M059J (cell line): ENCODE measurements around the gene NADK2. TPM values are rescaled to one million over a fixed set of nuclear protein-coding genes. Genes with fewer than 3 reads are reported as not detected.
"Not testable (repeated sequence)": the region's sequence is repeated elsewhere in the genome, so short reads cannot be mapped to it uniquely, and the experiment has no call there.

Source experiments
- DNase-seq: peaks from one replicate; pipeline ENCODE4 v3.0.0-alpha.2; 2012; ENCODE audit warnings: low read depth
- total RNA-seq: library from RNA; depleted of rRNA; stranded (reverse); fragments of >200 nt; shearing (Covaris generic); gene quantifications from 2 replicates; pipeline ENCODE4 v1.2.3, GENCODE V29; 2014; rRNA removed

NADK2 gene, protein sequence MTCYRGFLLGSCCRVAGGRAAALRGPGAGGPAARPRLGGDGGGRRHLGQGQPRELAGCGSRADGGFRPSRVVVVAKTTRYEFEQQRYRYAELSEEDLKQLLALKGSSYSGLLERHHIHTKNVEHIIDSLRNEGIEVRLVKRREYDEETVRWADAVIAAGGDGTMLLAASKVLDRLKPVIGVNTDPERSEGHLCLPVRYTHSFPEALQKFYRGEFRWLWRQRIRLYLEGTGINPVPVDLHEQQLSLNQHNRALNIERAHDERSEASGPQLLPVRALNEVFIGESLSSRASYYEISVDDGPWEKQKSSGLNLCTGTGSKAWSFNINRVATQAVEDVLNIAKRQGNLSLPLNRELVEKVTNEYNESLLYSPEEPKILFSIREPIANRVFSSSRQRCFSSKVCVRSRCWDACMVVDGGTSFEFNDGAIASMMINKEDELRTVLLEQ
- total RNA-seq, result 26.1 and 36.4 TPM in 2 replicates

DNA sequence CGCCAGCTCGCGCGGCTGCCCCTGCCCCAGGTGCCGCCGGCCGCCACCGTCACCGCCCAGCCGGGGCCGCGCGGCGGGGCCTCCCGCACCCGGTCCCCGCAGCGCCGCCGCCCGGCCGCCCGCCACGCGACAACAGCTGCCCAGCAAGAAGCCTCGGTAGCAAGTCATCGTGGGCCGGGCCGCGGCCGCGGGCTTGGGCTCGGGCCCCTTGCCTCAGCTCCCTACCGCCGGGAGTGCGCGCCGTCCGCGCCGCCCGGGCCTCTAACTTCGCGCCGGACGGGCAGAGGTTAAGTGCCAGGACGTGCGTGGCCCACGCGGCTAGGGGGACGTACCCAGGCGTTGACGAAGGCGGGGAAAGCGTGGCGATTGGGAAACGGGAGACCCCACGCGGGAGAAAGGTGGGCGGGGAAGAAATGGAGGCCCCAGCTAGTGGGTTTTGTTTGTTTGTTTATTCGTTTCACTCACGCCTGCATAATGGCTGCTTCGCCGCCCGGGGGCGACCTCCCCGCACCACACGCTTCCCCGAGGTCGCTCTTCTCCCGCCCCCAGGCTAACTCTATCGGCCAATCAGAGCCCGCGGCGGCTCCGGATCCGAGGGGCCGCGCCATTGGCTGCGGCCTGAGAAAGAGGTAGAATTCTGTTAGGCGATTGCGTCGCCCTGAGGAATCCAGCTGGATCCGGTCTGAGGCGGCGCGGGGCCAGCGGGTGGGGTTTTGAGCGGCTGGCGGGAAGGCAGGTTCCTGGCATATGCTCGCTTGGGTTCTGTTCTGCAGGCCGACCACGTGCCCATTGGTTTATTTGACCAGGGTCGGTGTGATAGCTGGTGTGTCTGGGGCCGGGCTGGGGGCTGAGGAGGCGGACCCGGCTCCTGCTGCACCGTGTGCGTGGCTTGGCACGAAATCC lies at the start of gene NADK2:
Gene NADK2, minus strand, starts transcription at position 295 of the 903 bp plus-strand sequence. Its CDS starts 127 bp downstream, at position 168.
- DNase-seq, result peak; percentile 98

DNA sequence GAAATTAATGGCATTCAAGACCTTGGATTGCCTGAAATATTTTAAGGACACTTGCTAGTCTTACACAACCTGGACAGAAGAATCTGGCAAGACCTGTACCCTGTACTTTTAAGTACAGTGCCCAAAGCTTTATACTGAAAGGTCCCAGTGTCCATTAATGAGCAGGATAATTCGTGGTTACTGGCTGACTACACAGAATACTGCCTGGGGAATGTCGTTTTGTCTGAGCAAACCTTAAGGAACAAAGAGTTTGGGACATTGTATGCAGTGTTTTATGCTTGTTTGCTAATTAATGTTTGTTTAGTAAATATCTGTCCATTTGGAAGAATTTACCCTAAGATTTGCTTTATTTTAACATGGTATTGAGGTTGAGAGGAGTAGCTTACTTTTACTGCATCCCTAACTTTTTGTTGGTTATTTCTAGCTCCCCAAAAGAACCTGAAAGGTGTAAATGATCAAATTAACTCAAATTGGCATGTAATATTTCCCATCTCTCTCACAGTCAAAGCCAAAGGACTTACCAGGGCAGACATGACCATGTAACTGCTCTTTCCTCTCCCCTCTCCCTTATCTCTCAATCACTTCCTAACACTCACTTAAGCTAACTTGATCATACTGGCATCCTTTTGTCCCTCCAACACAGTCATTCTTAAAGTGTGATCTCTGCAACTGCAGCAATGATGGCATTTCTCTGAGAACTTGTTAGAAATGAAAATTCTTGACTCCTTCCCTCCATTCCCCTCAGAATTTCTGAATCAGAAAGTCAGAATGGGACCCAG lies 44.3 kb upstream of the NADK2 start:
- DNase-seq, result no peak

DNA sequence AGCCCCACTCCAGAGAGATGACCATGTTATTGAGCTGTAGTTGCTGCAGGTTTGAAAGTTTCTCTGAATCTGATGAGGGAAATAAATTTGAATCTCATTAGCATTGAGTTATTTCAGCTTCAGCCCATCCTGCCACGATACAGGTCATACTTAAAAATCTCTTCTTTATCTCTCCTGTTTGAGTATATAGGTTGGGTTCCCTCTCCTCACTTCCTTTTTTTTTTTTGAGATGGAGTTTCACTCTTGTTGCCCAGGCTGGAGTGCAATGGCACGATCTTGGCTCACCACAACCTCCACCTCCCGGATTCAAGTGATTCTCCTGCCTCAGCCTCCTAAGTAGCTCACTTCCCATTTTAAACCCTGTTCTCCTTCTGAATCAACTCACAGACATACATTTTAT lies 42.0 kb upstream of the NADK2 start:
- not testable (repeated sequence) for DNase-seq

DNA sequence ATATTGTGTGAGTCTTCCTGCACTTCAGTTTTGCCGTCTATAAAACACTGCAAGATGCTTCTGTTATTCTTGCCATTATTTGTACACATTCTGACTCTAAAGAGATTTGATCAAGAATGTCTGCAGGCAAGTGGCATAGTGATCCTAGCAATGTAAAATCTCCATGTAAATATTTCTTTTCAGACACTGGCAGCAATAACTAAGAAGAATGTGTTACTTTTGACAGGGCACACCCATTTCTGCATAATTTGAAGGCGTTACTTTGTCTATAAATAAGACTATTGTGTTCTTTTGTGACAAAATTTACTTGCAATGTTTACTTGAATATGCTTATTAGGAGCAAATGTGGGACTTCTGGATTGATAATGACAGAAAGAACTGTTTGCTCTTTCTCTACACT lies 39.9 kb upstream of the NADK2 start:
- DNase-seq, result no peak

DNA sequence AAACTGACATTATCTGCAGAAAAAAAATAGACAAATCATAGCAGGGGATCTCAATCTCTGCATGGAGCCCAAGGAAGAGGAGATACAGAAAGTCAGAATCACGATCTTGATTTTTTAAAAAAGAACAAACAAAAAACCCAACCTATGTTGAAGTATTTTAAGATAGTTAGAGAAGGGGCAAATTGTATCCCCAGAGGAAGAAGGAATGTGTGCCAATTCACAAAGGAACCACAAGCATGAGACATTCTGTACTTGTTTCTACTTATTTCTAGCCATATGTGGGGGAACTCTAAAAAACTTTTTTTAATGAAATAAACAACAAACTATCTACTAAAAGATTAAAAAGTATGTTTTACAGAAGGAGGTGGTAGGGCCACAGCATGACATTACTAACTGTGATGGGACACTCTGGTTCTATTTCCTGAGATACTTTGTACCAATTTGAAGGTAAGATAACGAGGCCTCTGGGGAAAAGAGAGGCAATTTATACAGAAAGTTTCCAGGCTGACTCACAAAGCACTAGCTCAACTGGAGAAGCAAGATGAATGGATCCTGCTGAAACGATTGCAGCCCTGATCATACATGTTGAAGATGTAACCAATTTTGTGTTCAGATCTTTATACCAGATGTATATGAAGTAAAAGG lies 37.5 kb upstream of the NADK2 start:
- peak; percentile 29 for DNase-seq

DNA sequence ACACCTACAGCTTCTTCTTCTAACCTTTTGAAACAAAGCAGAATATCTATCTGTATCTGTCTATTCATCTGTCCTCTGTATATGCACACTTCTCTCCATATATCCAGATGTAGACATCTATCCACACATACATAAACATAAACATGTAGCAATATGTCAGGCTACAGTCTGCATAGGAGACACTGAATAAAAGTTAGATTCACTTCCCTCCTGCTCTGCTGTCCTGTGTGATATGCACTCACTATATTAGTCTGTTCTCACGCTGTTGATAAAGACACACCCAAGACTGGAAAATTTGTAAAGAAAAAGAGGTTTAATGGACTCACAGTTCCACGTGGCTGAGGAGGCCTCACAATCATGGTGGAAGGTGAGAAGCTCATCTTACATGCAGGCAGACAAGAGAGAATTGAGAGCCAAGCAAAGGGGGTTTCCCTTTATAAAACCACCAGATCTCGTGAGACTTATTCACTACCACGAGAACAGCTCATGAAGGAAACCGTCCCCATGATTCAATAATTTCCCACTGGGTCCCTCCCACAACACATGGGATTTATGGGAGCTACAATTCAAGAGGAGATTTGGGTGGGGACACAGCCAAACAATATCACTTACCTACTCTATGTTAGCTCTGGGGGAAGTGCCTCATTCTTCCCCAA lies 35.9 kb upstream of the NADK2 start:
- DNase-seq, result no peak

DNA sequence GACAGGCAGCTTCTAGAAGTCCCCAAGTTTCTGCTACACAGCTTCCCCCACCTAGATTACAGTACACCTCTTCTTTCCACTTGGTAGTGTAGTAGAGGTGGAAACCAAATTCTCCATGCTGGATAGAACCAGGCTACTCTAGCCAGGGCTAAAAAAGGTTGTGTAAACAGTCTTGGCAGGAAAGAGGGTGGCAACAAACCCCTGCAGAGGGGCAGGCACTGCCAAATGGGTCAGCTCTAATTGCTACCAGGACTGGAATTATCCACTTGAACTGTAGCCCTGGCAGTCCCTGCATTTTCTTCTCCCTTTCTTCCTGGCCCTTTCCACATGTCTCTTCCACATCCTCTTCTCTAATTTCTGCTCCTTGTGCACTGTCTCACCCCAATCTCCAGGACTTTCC lies 35.1 kb upstream of the NADK2 start:
- no peak for DNase-seq

DNA sequence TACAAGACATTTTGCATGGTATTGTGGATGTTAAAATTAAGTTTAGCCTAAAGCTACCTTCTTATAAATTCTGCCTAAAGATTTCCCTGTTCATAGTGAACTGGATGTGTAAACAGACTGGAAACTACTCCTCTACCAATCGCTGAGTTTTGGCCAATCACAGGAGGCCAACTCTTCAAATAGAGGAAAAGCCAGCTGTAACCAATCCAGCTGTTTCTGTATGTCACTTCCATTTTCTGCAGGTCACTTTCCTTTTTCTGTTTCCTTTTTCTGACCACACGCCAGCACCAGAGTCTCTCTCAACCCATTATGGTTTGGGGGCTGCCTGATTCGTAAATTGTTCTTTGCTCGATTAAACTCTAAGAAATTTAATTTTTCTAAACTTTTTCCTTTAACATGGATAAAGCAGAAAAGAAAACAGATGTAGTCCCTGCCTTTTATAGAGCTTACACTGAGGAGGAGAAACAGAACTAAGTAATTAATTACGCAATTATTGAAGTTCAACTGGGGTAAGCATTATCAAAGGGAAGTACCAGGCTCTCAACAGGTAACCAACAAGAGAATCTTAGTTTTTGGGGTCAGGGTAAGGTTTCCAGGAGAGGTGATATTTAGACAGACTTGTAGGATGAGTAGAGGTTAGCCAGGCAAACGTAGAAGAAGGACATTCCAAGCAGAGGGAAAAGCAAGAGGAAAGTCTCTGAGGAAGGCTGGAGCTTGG lies 32.2 kb upstream of the NADK2 start:
- no peak for DNase-seq

DNA sequence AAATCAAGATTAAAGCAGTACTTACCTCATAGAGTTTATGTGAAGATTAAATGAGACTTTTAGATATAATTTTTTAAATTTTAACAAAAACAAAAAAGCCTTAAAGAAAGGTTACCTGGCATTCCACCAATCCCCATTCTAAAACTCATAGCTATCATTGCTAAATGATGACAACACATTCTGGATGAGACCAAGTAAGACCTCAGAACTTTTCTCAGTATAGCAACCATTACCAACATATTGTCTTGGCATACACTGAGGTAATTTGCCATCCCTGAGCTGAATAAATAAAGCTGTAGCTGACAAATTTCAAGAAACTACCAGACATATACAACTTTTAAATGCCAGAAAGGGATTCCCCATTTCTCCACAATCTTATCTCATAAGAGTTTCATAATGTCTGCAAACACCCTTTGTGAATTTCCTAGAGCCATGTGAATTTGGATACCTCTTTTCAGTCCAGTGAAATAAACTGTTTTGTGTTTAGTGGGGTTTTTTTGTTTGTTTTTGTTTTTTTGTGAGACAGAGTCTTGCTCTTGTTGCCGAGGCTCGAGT lies 30.5 kb upstream of the NADK2 start:
- DNase-seq, result peak; percentile 12

DNA sequence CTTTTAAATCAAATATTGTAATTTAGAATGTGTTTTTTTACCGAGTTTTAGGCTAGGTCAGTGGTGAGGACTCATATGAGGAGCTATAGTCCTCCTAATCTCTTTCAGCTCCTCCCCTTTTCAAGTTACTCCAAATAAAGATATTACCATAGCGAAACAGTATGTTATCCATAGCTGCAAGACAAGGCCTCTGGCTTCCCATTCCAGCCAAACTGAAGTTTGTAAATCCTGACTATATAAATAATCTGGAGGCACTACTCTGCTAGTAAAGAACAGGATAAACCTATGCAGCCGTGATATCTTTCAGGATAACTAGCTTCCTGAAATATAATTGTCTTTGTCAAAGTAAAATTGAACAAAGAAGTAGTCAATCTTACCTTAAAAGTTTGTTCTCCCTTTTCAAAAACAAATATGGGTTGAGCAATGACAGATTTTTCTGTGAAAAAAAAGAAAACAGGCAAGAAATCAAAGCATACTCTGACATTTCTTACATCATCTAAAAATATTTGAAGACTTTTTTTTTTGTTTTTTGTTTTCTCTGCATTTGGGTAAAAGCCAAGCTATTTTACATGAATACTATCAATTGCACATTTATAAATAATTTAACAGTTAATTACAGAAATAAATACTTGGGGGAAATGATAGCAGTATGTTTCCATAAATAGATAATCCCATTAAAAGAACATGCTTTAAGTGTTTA lies 29.3 kb upstream of the NADK2 start:
- DNase-seq, result no peak

DNA sequence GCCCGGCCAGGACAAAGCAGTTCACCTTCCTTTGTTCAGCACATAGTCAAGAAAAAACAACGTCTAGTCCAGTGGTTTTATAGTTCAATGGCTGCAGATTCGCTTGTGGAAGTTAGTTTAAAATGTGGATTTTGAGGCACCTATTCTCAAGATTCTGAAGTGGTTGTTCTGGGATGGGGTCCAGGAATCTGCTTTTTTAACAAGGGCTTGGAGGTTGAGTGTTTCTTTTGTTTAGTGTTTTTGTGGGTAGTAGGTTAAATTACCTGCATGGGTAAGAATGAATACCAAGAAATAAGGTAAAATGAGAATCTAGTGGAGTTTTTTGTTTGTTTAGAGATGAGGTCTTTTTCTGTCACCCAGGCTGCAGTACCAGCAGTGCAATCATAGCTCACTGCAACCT lies 28.4 kb upstream of the NADK2 start:
- DNase-seq, result no peak

DNA sequence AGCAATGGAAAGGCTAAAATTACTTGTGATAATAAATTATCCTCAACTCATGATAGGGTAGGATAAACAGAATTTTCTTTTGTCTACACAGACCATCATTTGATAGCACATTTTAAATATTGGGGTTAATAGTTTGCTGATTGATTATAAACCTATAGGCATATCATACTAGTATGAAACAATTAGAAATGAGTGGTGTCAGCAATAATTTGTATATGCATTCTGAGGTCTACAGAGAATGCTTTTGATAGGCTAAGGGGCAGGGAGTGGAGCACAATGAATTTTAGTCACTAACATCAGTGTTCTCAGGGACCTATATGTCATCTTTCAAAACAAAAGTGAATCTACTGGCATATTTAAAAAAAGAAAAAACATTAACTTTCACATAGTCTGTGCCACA lies 27.8 kb upstream of the NADK2 start:
- no peak for DNase-seq

DNA sequence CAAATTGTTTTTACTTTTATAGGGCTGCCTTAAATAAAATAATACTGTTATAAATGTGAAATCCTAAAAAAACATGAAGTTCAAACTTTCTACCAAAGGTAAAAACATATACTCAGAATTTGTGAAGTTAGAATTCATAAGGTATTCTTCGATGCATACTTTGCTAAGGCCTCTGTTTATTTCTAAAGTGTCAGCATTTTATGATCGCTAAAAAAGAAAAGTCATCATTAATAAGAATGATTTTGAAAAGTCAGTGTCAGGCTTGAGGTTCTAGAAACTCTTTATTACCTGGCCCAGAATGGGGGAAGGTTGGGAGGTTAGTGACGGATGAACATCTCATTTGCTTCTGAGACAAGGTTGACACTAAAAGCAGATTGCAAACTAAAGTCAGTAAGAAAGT lies 26.2 kb upstream of the NADK2 start:
- DNase-seq, result no peak

DNA sequence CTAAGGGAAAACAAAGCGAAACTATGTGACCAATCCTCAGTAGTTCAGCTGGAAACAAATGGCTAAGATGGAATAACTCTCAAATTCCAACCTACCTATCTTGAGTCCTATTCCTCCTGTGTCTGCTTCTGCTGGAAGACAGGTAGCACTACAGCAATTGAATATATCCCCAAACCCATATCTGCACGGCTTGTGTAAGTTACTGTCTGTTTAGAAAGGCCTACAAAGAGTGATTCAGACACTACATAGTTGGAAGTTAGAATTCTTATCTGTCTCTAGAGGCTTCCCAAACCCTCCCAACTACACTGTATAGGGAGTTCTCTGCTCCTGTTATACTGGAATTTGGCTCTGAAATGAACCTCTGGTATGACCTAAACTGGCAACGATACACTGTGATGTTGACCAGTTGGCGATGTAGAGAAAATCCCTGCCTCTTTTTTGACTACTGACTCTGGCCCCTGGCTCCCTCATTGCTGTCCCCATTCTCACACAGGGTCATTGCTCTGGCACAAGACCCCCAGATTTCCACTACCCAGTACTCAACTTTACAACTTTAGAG lies 22.6 kb upstream of the NADK2 start:
- no peak for DNase-seq

DNA sequence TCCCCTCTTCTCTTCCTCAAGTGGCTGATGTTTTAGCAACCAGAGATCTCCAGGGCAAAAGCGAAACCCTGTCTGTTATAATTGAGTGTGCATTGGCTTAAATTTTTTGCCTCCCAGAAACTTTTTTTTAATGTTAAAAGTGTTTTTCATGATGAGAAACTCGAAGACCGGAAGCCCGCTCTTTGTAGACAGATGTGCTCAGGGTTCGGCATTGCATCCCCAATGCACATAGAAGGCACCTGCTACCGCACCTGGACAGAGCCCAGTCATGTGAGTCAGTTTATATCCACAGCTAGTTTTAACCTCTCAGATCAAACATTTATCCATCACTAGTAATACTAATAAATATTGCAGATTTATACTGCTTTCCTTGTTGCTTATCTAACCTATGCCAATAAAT lies 19.5 kb upstream of the NADK2 start:
- DNase-seq, result no peak

DNA sequence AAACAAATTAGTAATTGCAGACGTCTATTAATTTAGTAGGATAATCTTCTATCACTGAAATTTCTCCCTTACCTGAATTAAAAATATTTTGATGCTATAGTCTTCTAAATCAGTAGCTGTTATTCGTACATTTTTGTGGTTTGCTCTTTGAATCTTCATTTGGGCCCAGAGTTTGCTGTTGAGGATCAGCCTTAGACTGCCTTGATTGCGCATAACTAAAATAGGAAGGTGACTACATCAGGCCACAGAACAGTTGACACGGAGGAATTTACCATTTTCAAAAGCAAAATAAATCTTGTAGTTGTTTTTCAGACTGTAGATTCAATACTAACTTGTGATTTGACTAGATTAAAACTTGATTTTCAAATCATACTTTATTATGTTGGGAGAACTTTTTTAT lies 11.8 kb upstream of the NADK2 start:
- DNase-seq, result peak; percentile 24

DNA sequence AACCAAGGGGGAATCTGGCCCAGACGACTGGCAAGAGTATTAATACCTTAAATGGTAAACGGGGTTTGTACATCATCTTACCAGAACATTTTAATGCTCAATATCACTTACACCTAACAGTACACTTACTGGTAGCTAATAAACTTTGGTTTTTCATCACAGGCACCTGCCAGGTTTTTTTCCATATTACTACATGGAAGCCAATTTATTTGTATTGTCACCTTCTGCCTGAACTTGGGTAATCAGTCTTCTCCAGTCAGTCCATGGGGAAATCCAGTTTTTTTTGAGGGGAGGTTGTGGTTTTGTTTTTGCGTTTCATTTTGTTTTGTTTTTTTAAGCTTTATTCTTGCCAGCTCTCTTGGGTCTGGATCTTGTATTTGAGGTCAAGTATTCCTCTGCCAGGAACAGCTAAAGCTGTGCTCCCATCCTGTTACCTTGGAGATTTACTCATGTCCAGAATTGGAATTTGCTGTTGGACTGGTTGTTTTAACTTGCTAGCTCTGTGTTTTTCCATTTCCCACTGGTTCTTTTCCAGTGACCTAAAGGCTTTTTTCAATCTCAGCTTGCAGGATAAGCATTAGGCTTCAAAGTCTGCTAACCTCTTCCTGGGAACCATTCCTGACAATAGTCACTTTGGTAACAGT lies 11.1 kb upstream of the NADK2 start:
- peak; percentile 71 for DNase-seq

DNA sequence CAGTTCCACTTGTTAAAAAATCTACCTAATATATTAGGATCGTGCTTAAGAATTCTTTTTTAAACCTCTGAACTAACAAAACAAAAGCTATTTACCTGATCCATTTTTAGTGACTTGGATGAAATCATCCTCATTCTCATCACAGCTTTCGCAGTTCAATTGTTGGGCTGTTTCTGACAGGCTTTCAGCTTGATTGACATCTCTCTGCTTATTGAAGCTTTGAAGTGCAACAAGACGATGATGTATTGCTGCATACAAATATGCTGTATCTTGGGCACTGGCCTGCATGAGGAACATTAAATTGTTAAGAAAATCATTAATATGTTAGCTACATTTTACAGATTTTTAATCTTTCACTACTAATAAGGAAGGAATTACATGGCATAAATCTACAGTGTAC lies 9.5 kb upstream of the NADK2 start:
- no peak for DNase-seq
